Upper lobe of right lung (tissue), 1 donor: ENCODE data around the gene ZMAT5. TPM values are rescaled to one million over a fixed set of nuclear protein-coding genes. Genes with fewer than 3 reads are reported as not detected.

Experiments used
- ATAC-seq: fragments of 200-7000 bp; cut with Tn5 transposase; one replicate; pipeline ENCODE4 v1.9.1; 2020; ENCODE audit warnings: mild to moderate bottlenecking, moderate library complexity
- DNase-seq: peaks from one replicate; pipeline ENCODE4 v3.0.0-alpha.2; 2020
- H3K27ac ChIP-seq: fragments of 200-600 bp; one replicate; pipeline ENCODE4 v1.8.0; 2022
- H3K27me3 ChIP-seq: fragments of 200-600 bp; one replicate; pipeline ENCODE4 v1.8.0; 2022; ENCODE audit warnings: mild to moderate bottlenecking
- H3K36me3 ChIP-seq: fragments of 200-600 bp; one replicate; pipeline ENCODE4 v1.8.0; 2022
- H3K4me1 ChIP-seq: fragments of 200-600 bp; one replicate; pipeline ENCODE4 v1.8.0; 2022
- H3K4me3 ChIP-seq: fragments of 200-600 bp; one replicate; pipeline ENCODE4 v1.8.0; 2022; ENCODE audit warnings: mild to moderate bottlenecking
- H3K9me3 ChIP-seq: fragments of 200-600 bp; one replicate; pipeline ENCODE4 v1.8.0; 2022
- CTCF ChIP-seq: fragments of 200-600 bp; IDR thresholded peaks from one replicate; pipeline ENCODE4 v1.8.0; 2022; ENCODE audit warnings: antibody characterized with exemption
- intact Hi-C: fragments of 100-400 bp; cut with DNase I; formaldehyde crosslinking; loops from one replicate; pipeline ENCODE4 v1.11.0; 2022
- total RNA-seq: library from RNA; stranded (reverse); fragmentation: NEBNext Ultra II Directional; extraction: Animal tissue kit (Norgen Biotek cat#: 25700); gene quantifications from one replicate; pipeline ENCODE4 v1.2.1, GENCODE V29; 2021
- donor health status: DM: no; HTN: yes; CAD: no; lungs with severe emphysema.

ZMAT5 gene
- total RNA-seq, 1 donor from 2014 or later = 16.8 TPM

- peaks cover 83% of the 10 kb centered on the region for H3K36me3 ChIP-seq
- ATAC-seq (no peak), DNase-seq (no peak)
- intact Hi-C loops = no loop called here
- H3K27me3 ChIP-seq = no peaks in the 10 kb centered on the region
- no peak for TF ChIP-seq CTCF
- no peak overlapping the region for H3K4me3 ChIP-seq
- H3K9me3 ChIP-seq = no peaks in the 10 kb centered on the region
- peaks cover 29% of the 10 kb centered on the region for H3K4me1 ChIP-seq
- no peak overlapping the region for H3K27ac ChIP-seq
These were observed 36.4 kb upstream of the ZMAT5 start for GRCh38 chr22:29803190-29803589.

- no peak for TF ChIP-seq CTCF
- H3K27me3 ChIP-seq = no peaks in the 10 kb centered on the region
- peak overlapping the region; percentile 70 for H3K27ac ChIP-seq
- no peak for DNase-seq
- no peaks in the 10 kb centered on the region for H3K9me3 ChIP-seq
- H3K36me3 ChIP-seq = peaks cover 73% of the 10 kb centered on the region
- no peak for ATAC-seq
- peaks cover 37% of the 10 kb centered on the region for H3K4me1 ChIP-seq
- intact Hi-C loops = no loop called here
- no peak overlapping the region for H3K4me3 ChIP-seq
These were observed 35.0 kb upstream of the ZMAT5 start for GRCh38 chr22:29801796-29802195.

GRCh38 chr22:29801153-29801552, 34.3 kb upstream of the ZMAT5 start:
- Histone ChIP-seq H3K9me3 (no peaks in the 10 kb centered on the region), H3K4me1 (peaks cover 37% of the 10 kb centered on the region), H3K27me3 (no peaks in the 10 kb centered on the region), H3K27ac (peak overlapping the region; percentile 70), H3K36me3 (peaks cover 73% of the 10 kb centered on the region), H3K4me3 (no peak overlapping the region)
- intact Hi-C loops = no loop called here
- TF ChIP-seq CTCF = no peak
- peak; percentile 48 for ATAC-seq
- no peak for DNase-seq

GRCh38 chr22:29799217-29799680, 32.4 kb upstream of the ZMAT5 start:
- H3K27me3 ChIP-seq = no peaks in the 10 kb centered on the region
- ATAC-seq (peak; percentile 96), DNase-seq (peak; percentile 94)
- H3K9me3 ChIP-seq = no peaks in the 10 kb centered on the region
- H3K36me3 ChIP-seq = peaks cover 67% of the 10 kb centered on the region
- peak overlapping the region; percentile 82 for H3K27ac ChIP-seq
- H3K4me3 ChIP-seq = no peak overlapping the region
- intact Hi-C loops = no loop called here
- no peak for TF ChIP-seq CTCF
- peaks cover 37% of the 10 kb centered on the region for H3K4me1 ChIP-seq

GRCh38 chr22:29798801-29799200, 32.0 kb upstream of the ZMAT5 start:
- no peak overlapping the region for H3K4me3 ChIP-seq
- ATAC-seq = peak; percentile 5
- H3K4me1 ChIP-seq = peaks cover 37% of the 10 kb centered on the region
- DNase-seq = no peak
- intact Hi-C loops = no loop called here
- no peak for TF ChIP-seq CTCF
- peaks cover 65% of the 10 kb centered on the region for H3K36me3 ChIP-seq
- H3K9me3 ChIP-seq = no peaks in the 10 kb centered on the region
- peak overlapping the region; percentile 82 for H3K27ac ChIP-seq
- H3K27me3 ChIP-seq = no peaks in the 10 kb centered on the region

- Histone ChIP-seq H3K27ac (peak overlapping the region; percentile 82), H3K27me3 (no peaks in the 10 kb centered on the region), H3K9me3 (no peaks in the 10 kb centered on the region), H3K36me3 (peaks cover 64% of the 10 kb centered on the region), H3K4me3 (no peak overlapping the region), H3K4me1 (peaks cover 37% of the 10 kb centered on the region)
- ATAC-seq (no peak), DNase-seq (no peak)
- intact Hi-C loops = no loop called here
- no peak for TF ChIP-seq CTCF
These were observed 31.5 kb upstream of the ZMAT5 start for GRCh38 chr22:29798318-29798717.
